ENCODE data around the gene ECI1.
"Not testable (repeated sequence)": the region's sequence is repeated elsewhere in the genome, so short reads cannot be mapped to it uniquely, and the experiment has no call there.

Gene ECI1

DNA sequence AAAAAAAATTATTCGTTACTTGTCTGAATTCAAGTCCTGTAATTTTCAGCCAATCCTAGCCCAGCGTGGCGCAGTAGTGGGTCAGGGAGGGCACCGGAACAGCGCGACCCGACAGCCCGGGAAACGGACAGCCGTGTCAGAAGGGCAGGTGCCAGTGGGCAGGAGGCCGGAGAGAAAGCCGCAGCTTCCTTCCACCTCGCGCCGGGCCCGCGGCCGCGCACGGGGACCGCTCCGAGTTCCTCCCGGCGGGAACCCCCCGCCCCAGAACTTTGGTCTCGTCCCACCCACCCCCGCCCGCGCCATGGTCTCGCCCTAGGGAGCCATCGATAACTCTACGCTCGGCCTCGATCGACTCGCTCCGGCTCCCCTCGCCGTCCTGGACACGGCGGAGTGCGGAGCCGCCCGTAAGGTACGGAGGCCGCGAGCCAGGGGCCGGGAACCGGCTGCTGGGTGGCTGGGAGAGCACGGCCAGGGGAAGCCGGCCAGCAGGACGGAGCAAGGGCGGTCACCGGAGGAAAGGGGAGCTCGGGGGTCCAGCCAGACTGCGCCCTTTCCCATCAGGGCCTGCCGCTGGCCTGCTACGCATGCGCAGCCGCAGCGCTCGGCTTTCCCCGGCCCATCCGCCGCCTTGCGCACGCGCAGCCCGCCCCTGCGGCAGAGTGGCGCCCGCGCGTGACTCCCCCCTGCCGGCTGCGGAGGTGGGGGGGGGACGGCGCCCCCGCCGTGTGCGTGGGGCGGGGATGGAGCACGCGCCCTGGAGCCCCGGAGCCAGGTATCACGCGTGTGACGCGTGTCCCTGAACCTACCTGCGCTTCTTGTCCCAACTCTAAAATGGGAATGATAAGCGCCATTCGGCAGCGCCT is 46.1 kb downstream of the ECI1 start, which contains the start of gene MLST8:
TSS of gene MLST8 (plus strand) at position 351 of the 863 bp plus-strand sequence. CDS start 632 bp downstream, outside the sequence.
- Histone ChIP-seq H3K18ac (ENCODE audit: low read length) (peak within 1 kb of the TSS; percentile 81), H3K79me1 (ENCODE audit: low read length) (peaks cover 3% of the 10 kb centered on the region), H3K79me2 (ENCODE audit: control insufficient read depth, insufficient read depth, low read length) (no peaks in the 10 kb centered on the region), H3K4me1 (ENCODE audit: control insufficient read depth, low read depth, low read length) (no peaks in the 10 kb centered on the region), H3K27me3 (ENCODE audit: insufficient read depth, low read length, poor library complexity) (no peaks in the 10 kb centered on the region), H3K4me3 (ENCODE audit: low read length) (peak within 1 kb of the TSS; percentile 85), H3K56ac (ENCODE audit: low read length) (peak within 1 kb of the TSS; percentile 100), H3K4me2 (ENCODE audit: low read length) (peak within 1 kb of the TSS; percentile 92), H3K27ac (ENCODE audit: low read depth, low read length) (peak within 1 kb of the TSS; percentile 94), H3K9ac (ENCODE audit: low read length) (peak within 1 kb of the TSS; percentile 91), H2BK5ac (ENCODE audit: low read length) (peak within 1 kb of the TSS; percentile 94), H2AK5ac (ENCODE audit: low read length) (no peak within 1 kb of the TSS), H4K8ac (ENCODE audit: low read depth, low read length) (peak within 1 kb of the TSS; percentile 30), H3K4ac (ENCODE audit: low read depth, low read length) (peak within 1 kb of the TSS; percentile 64), H4K5ac (ENCODE audit: low read length) (no peak within 1 kb of the TSS), H3K23ac (ENCODE audit: low read length) (no peak within 1 kb of the TSS), H3K36me3 (ENCODE audit: control insufficient read depth, insufficient read depth, low read length) (peaks cover 3% of the 10 kb centered on the region), H2BK120ac (ENCODE audit: low read depth, low read length) (no peak within 1 kb of the TSS), H2BK15ac (replicated peaks; ENCODE audit: low read depth) (no peak within 1 kb of the TSS)
- peak; percentile 84 for DNase-seq
- WGBS (ENCODE audit: extremely low coverage, insufficient coverage, low lambda C conversion rate) = no CpG with 5 or more reads among the region's 93 CpGs

DNA sequence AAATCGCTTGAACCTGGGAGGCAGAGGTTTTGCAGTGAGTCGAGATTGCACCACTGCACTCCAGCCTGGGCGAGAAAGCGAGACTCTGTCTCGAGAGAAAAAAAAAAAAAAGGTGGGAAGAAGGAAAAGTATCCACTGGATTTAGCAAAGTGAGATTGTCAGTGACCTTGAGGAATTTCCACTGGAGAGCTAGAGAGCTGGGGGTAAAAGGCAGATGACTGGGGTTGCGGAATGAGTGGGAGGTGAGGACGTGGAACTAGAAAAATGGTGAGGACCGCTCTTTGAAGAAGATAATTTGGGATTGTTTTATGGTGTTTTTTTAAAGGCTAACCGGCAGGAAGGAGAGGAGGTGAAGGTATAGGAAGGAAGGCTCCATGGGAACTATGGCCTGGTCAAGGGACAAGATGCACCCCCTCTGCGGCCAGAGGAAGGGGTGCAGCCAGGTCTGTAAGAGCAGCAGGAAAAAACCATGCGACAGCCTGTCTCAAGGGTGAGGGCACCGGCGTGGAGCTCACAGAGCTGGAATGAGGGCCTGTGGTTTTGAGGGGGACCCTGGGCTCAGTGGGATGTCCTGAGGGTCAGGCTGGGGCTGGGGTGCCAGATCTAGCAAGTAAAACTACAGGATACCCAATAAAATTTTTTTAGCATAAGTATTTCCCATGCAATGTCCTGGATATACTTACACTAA is 46.8 kb downstream of the ECI1 start:
- Histone ChIP-seq H3K4me1 (ENCODE audit: control insufficient read depth, low read depth, low read length) (no peaks in the 10 kb centered on the region), H3K79me2 (ENCODE audit: control insufficient read depth, insufficient read depth, low read length) (no peaks in the 10 kb centered on the region), H3K79me1 (ENCODE audit: low read length) (peaks cover 3% of the 10 kb centered on the region), H4K5ac (ENCODE audit: low read length) (no peak overlapping the region), H3K4ac (ENCODE audit: low read depth, low read length) (no peak overlapping the region), H2AK5ac (ENCODE audit: low read length) (no peak overlapping the region), H3K27me3 (ENCODE audit: insufficient read depth, low read length, poor library complexity) (no peaks in the 10 kb centered on the region), H3K36me3 (ENCODE audit: control insufficient read depth, insufficient read depth, low read length) (peaks cover 3% of the 10 kb centered on the region), H3K4me2 (ENCODE audit: low read length) (no peak overlapping the region), H3K56ac (ENCODE audit: low read length) (peak overlapping the region; percentile 26), H2BK15ac (replicated peaks; ENCODE audit: low read depth) (no peak overlapping the region), H3K27ac (ENCODE audit: low read depth, low read length) (no peak overlapping the region), H2BK120ac (ENCODE audit: low read depth, low read length) (no peak overlapping the region), H3K23ac (ENCODE audit: low read length) (no peak overlapping the region), H3K9ac (ENCODE audit: low read length) (peak overlapping the region; percentile 68), H3K18ac (ENCODE audit: low read length) (no peak overlapping the region), H3K4me3 (ENCODE audit: low read length) (no peak overlapping the region), H2BK5ac (ENCODE audit: low read length) (no peak overlapping the region), H4K8ac (ENCODE audit: low read depth, low read length) (no peak overlapping the region)
- no peak for DNase-seq
- WGBS (ENCODE audit: extremely low coverage, insufficient coverage, low lambda C conversion rate) = 100% methylated on average over 2 of the region's 13 CpGs

DNA sequence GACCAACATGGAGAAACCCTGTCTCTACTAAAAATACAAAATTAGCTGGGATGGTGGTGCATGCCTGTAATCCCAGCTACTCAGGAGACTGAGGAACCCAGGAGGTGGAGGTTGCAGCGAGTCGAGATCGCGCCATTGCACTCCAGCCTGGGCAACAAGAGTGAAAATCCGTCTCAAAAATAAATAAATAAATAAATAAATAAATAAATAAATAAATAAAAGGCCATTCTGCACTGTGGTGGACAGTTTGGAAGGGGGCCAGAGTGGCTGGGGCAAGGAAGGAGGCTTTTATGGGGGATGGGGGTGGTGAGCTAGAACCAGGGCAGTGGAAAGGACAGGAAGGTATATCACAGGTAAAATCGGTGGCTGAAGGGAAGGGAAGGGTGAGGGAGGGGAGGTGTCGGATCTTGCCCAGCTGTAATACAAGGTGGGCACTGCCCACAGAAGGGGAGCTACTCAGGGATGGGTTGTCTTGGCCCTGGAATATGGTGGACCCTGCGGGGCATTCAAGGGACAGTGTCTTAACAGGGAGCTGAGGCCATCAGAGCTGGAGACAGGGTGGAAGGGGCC is 48.2 kb downstream of the ECI1 start:
- not testable (repeated sequence) for H3K4ac ChIP-seq (ENCODE audit: low read depth, low read length); H3K9ac ChIP-seq (ENCODE audit: low read length); H3K56ac ChIP-seq (ENCODE audit: low read length); H2AK5ac ChIP-seq (ENCODE audit: low read length); H3K23ac ChIP-seq (ENCODE audit: low read length); H4K5ac ChIP-seq (ENCODE audit: low read length); H3K36me3 ChIP-seq (ENCODE audit: control insufficient read depth, insufficient read depth, low read length); H3K27me3 ChIP-seq (ENCODE audit: insufficient read depth, low read length, poor library complexity); H3K18ac ChIP-seq (ENCODE audit: low read length); H3K4me3 ChIP-seq (ENCODE audit: low read length); H3K4me1 ChIP-seq (ENCODE audit: control insufficient read depth, low read depth, low read length); H3K79me2 ChIP-seq (ENCODE audit: control insufficient read depth, insufficient read depth, low read length); H3K79me1 ChIP-seq (ENCODE audit: low read length); H3K4me2 ChIP-seq (ENCODE audit: low read length); H2BK120ac ChIP-seq (ENCODE audit: low read depth, low read length); DNase-seq; H3K27ac ChIP-seq (ENCODE audit: low read depth, low read length); H2BK15ac ChIP-seq (replicated peaks; ENCODE audit: low read depth); H2BK5ac ChIP-seq (ENCODE audit: low read length); H4K8ac ChIP-seq (ENCODE audit: low read depth, low read length)
- no CpG with 5 or more reads among the region's 8 CpGs for WGBS (ENCODE audit: extremely low coverage, insufficient coverage, low lambda C conversion rate)

DNA sequence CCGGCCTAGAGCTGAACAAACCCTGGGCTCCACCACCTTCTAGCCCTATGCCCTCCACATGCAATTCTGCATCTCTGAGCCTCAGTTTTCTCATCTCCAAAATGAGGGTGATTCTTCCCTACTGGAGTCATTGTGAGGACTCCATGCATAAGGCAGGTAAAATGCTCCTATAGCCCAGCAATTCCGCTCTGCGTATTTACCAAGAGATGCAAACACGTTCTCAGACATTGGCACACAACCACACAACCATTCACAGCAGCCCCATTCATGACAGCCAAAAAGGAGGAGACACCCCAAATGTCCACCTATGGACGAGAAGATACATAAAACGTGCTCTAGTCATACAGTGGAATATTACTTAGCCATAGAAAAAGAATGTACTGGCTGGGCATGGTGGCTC is 51.1 kb downstream of the ECI1 start:
- no peaks in the 10 kb centered on the region for H3K4me1 ChIP-seq (ENCODE audit: control insufficient read depth, low read depth, low read length)

DNA sequence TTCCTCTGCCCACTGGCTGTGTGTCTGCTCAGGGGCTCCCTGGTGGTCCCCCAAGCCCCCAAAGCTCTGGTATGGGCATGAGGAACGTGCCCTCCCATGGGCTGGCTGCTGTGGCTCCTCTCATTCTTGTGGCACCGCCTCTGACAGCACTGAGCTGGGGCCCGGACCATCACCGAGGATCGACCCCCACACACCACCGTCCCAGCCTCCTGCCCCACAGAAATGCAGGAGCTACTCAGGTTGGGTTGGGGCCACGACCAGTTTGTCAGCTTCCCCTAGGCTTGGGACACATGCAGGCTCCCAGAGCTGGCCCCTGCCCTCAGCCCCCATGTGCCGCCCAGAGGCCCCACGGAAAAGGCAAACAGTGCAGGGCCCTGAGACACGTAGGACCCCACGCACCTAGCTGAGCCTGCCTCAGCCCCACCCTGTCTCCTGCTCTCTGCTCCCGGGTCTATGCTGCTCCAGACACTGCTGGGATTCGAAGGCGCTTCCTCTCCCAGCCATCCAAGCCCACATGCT is 51.7 kb downstream of the ECI1 start:
- no peak overlapping the region for H2BK120ac ChIP-seq (ENCODE audit: low read depth, low read length)
- WGBS (ENCODE audit: extremely low coverage, insufficient coverage, low lambda C conversion rate) = no CpG with 5 or more reads among the region's 14 CpGs
- no peak overlapping the region for H3K23ac ChIP-seq (ENCODE audit: low read length)
- H3K4me3 ChIP-seq (ENCODE audit: low read length) = no peak overlapping the region
- H3K9ac ChIP-seq (ENCODE audit: low read length) = no peak overlapping the region
- H3K27me3 ChIP-seq (ENCODE audit: insufficient read depth, low read length, poor library complexity) = peaks cover 9% of the 10 kb centered on the region
- no peak overlapping the region for H2AK5ac ChIP-seq (ENCODE audit: low read length)
- no peak overlapping the region for H3K18ac ChIP-seq (ENCODE audit: low read length)
- no peak overlapping the region for H2BK15ac ChIP-seq (replicated peaks; ENCODE audit: low read depth)
- no peak overlapping the region for H2BK5ac ChIP-seq (ENCODE audit: low read length)
- H3K56ac ChIP-seq (ENCODE audit: low read length) = no peak overlapping the region
- H3K4ac ChIP-seq (ENCODE audit: low read depth, low read length) = no peak overlapping the region
- H3K4me1 ChIP-seq (ENCODE audit: control insufficient read depth, low read depth, low read length) = no peaks in the 10 kb centered on the region
- H3K79me2 ChIP-seq (ENCODE audit: control insufficient read depth, insufficient read depth, low read length) = no peaks in the 10 kb centered on the region
- no peak overlapping the region for H4K5ac ChIP-seq (ENCODE audit: low read length)
- no peaks in the 10 kb centered on the region for H3K36me3 ChIP-seq (ENCODE audit: control insufficient read depth, insufficient read depth, low read length)
- DNase-seq = no peak
- no peak overlapping the region for H4K8ac ChIP-seq (ENCODE audit: low read depth, low read length)
- H3K79me1 ChIP-seq (ENCODE audit: low read length) = no peaks in the 10 kb centered on the region
- H3K27ac ChIP-seq (ENCODE audit: low read depth, low read length) = no peak overlapping the region
- no peak overlapping the region for H3K4me2 ChIP-seq (ENCODE audit: low read length)

More for the DNA sequence above, 51.1 kb downstream of the ECI1 start:
- H3K18ac ChIP-seq (ENCODE audit: low read length) = no peak overlapping the region
- no peak overlapping the region for H3K4me2 ChIP-seq (ENCODE audit: low read length)
- H3K4me3 ChIP-seq (ENCODE audit: low read length) = no peak overlapping the region
- DNase-seq = no peak
- no peak overlapping the region for H3K4ac ChIP-seq (ENCODE audit: low read depth, low read length)
- H4K8ac ChIP-seq (ENCODE audit: low read depth, low read length) = no peak overlapping the region
- no peaks in the 10 kb centered on the region for H3K79me1 ChIP-seq (ENCODE audit: low read length)
- no peak overlapping the region for H3K9ac ChIP-seq (ENCODE audit: low read length)
- no peak overlapping the region for H3K27ac ChIP-seq (ENCODE audit: low read depth, low read length)
- H2BK5ac ChIP-seq (ENCODE audit: low read length) = no peak overlapping the region
- no peak overlapping the region for H3K56ac ChIP-seq (ENCODE audit: low read length)
- no peak overlapping the region for H2BK120ac ChIP-seq (ENCODE audit: low read depth, low read length)
- H3K36me3 ChIP-seq (ENCODE audit: control insufficient read depth, insufficient read depth, low read length) = no peaks in the 10 kb centered on the region
- H3K79me2 ChIP-seq (ENCODE audit: control insufficient read depth, insufficient read depth, low read length) = no peaks in the 10 kb centered on the region
- H3K27me3 ChIP-seq (ENCODE audit: insufficient read depth, low read length, poor library complexity) = peaks cover 9% of the 10 kb centered on the region
- WGBS (ENCODE audit: extremely low coverage, insufficient coverage, low lambda C conversion rate) = no CpG with 5 or more reads among the region's 6 CpGs
- H2AK5ac ChIP-seq (ENCODE audit: low read length) = no peak overlapping the region
- H4K5ac ChIP-seq (ENCODE audit: low read length) = no peak overlapping the region
- H2BK15ac ChIP-seq (replicated peaks; ENCODE audit: low read depth) = no peak overlapping the region
- H3K23ac ChIP-seq (ENCODE audit: low read length) = no peak overlapping the region
